GM12891 (cell line): ENCODE results near the gene GSTM4. TPM values are rescaled to one million over a fixed set of nuclear protein-coding genes. Genes with fewer than 3 reads are reported as not detected.
A peak's percentile ranks its signal among the peaks of the same experiment; 100 is the strongest.

ENCODE experiments used
- DNase-seq: peaks from one replicate; pipeline ENCODE4 v3.0.0; 2011; ENCODE audit warnings: low spot score; ENCODE audit not compliant: insufficient read length
- FAIRE-seq: peaks from 2 replicates; lab custom pipeline; 2011; peaks lifted over from hg19 to GRCh38; lab: Jason Lieb, UNC
- PAX5 ChIP-seq: IDR thresholded peaks from 2 replicates; pipeline ENCODE4 v1.6.1; 2011; ENCODE audit warnings: low read length, moderate library complexity, mild to moderate bottlenecking; ENCODE audit not compliant: insufficient read depth, severe bottlenecking
- POLR2A ChIP-seq: IDR thresholded peaks from 2 replicates; pipeline ENCODE4 v1.6.1; 2011; ENCODE audit warnings: low read depth, low read length, control low read depth
- POLR2AphosphoS5 ChIP-seq: IDR thresholded peaks from 2 replicates; pipeline ENCODE4 v1.6.1; 2011; ENCODE audit warnings: low read depth, low read length, control low read depth
- POU2F2 ChIP-seq: IDR thresholded peaks from 2 replicates; pipeline ENCODE4 v1.6.1; 2011; ENCODE audit warnings: low read depth, mild to moderate bottlenecking, control low read depth, low read length, moderate library complexity
- SPI1 ChIP-seq: IDR thresholded peaks from 2 replicates; pipeline ENCODE4 v1.6.1; 2011; ENCODE audit warnings: low read depth, low read length, control low read depth
- TAF1 ChIP-seq: IDR thresholded peaks from 2 replicates; pipeline ENCODE4 v1.6.1; 2011; ENCODE audit warnings: low read depth, low read length, control low read depth
- polyA plus RNA-seq: library from polyadenylated mRNA; unstranded; fragments of >200 nt; gene quantifications from one replicate; pipeline ENCODE4 v1.2.1, GENCODE V29; 2012; ENCODE audit warnings: low read depth, missing spikeins, inconsistent platforms; ENCODE audit not compliant: missing spikeins

GSTM4 gene
- 13.9 TPM for polyA plus RNA-seq

GRCh38 chr1:109655615-109656519, at the start of gene GSTM4:
GSTM4 (plus strand) TSS chr1:109656099; CDS start chr1:109656390, 291 bp downstream.
- DNase-seq (peak; percentile 86), FAIRE-seq (peak; percentile 65)
- TF ChIP-seq POLR2AphosphoS5: 0 out of 2 replicates have a peak, but pooled peaks have one; percentile 18
- TF ChIP-seq PAX5: no peak
- TF ChIP-seq POU2F2: no peak
- no peak for TF ChIP-seq SPI1
- 0 out of 2 replicates have a peak, but pooled peaks have one; percentile 33 for TF ChIP-seq POLR2A
- no peak for TF ChIP-seq TAF1

- no peak for DNase-seq
- no peak for FAIRE-seq
- TF ChIP-seq POLR2AphosphoS5 (no peak), TAF1 (no peak), SPI1 (no peak), PAX5 (no peak), POU2F2 (no peak), POLR2A (no peak)
Observed at GRCh38 chr1:109609881-109610280, 46.0 kb upstream of the GSTM4 start.

- FAIRE-seq (no peak), DNase-seq (no peak)
- TF ChIP-seq POLR2AphosphoS5 (no peak), POLR2A (no peak), TAF1 (no peak), SPI1 (no peak), PAX5 (no peak), POU2F2 (no peak)
Observed at GRCh38 chr1:109610609-109611307, 45.1 kb upstream of the GSTM4 start.

- TF ChIP-seq SPI1: no peak
- TF ChIP-seq TAF1: no peak
- TF ChIP-seq PAX5: no peak
- no peak for TF ChIP-seq POLR2AphosphoS5
- TF ChIP-seq POU2F2: no peak
- no peak for TF ChIP-seq POLR2A
- DNase-seq (no peak), FAIRE-seq (no peak)
Observed at GRCh38 chr1:109611308-109611990, 44.5 kb upstream of the GSTM4 start.

- TF ChIP-seq POLR2AphosphoS5 (no peak), POU2F2 (no peak), TAF1 (no peak), SPI1 (no peak), PAX5 (no peak), POLR2A (no peak)
- FAIRE-seq: no peak
Observed at GRCh38 chr1:109613361-109614147, 42.3 kb upstream of the GSTM4 start.

GRCh38 chr1:109615879-109616278, 40.0 kb upstream of the GSTM4 start:
- FAIRE-seq: no peak
- peak; percentile 56 for TF ChIP-seq SPI1
- TF ChIP-seq POU2F2: no peak
- no peak for DNase-seq

More at GRCh38 chr1:109613361-109614147, 42.3 kb upstream of the GSTM4 start:
- no peak for DNase-seq

- no peak for TF ChIP-seq POLR2A
- TF ChIP-seq POLR2AphosphoS5: no peak
- TF ChIP-seq PAX5: no peak
- no peak for TF ChIP-seq SPI1
- no peak for TF ChIP-seq POU2F2
- TF ChIP-seq TAF1: no peak
- DNase-seq (no peak), FAIRE-seq (no peak)
Observed at GRCh38 chr1:109616391-109616790, 39.5 kb upstream of the GSTM4 start.

GRCh38 chr1:109617291-109617801, 38.6 kb upstream of the GSTM4 start:
- no peak for DNase-seq
- no peak for TF ChIP-seq SPI1
- no peak for TF ChIP-seq PAX5
- TF ChIP-seq TAF1: no peak
- TF ChIP-seq POU2F2: no peak
- no peak for TF ChIP-seq POLR2AphosphoS5
- TF ChIP-seq POLR2A: no peak
- FAIRE-seq: no peak
